Neural crest cell (in vitro differentiated cells): ENCODE results near the gene EGR1. TPM values are rescaled to one million over a fixed set of nuclear protein-coding genes. Genes with fewer than 3 reads are reported as not detected.

Source experiments
- DNase-seq: peaks from one replicate; pipeline ENCODE4 v3.0.0; 2021; ENCODE audit warnings: low read depth, mixed read lengths, low spot score
- H3K27ac Mint-ChIP-seq: one replicate; pipeline ENCODE4 v1.8.0; 2021; ENCODE audit warnings: mild to moderate bottlenecking, mixed read lengths; ENCODE audit not compliant: unreplicated experiment
- H3K27me3 Mint-ChIP-seq: 2 replicates; pipeline ENCODE4 v1.8.0; 2021; ENCODE audit warnings: low read depth, mild to moderate bottlenecking, mixed read lengths
- H3K36me3 Mint-ChIP-seq: 2 replicates; pipeline ENCODE4 v1.8.0; 2021; ENCODE audit warnings: low read depth, mild to moderate bottlenecking, mixed read lengths
- H3K4me1 Mint-ChIP-seq: 2 replicates; pipeline ENCODE4 v1.8.0; 2021; ENCODE audit warnings: mixed read lengths
- H3K4me3 Mint-ChIP-seq: one replicate; pipeline ENCODE4 v1.8.0; 2021; ENCODE audit warnings: mild to moderate bottlenecking, mixed read lengths
- H3K9me3 Mint-ChIP-seq: 2 replicates; pipeline ENCODE4 v1.8.0; 2021; ENCODE audit warnings: mixed read lengths
- CTCF ChIP-seq: fragments of 200-600 bp; sonication (generic); conservative IDR thresholded peaks from 2 replicates; pipeline ENCODE4 v1.5.0; 2021; ENCODE audit warnings: antibody characterized with exemption, mild to moderate bottlenecking
- total RNA-seq: library from RNA; stranded (reverse); gene quantifications from 2 replicates; pipeline ENCODE4 v1.2.1, GENCODE V29; 2021

EGR1 gene
- total RNA-seq, 1 donor from 2014 or later: 21.5 TPM

- no peaks in the 10 kb centered on the region for H3K9me3 Mint-ChIP-seq
- H3K36me3 Mint-ChIP-seq: peaks cover 3% of the 10 kb centered on the region
- no peak overlapping the region for H3K27ac Mint-ChIP-seq
These were observed 50.4 kb downstream of the EGR1 start for GRCh38 chr5:138515556-138516245.

GRCh38 chr5:138517437-138517836 is 52.2 kb downstream of the EGR1 start:
- peaks cover 7% of the 10 kb centered on the region for H3K4me1 Mint-ChIP-seq
- H3K27me3 Mint-ChIP-seq: no peaks in the 10 kb centered on the region
- H3K36me3 Mint-ChIP-seq: peaks cover 3% of the 10 kb centered on the region
- H3K4me3 Mint-ChIP-seq: no peak overlapping the region
- H3K27ac Mint-ChIP-seq: no peak overlapping the region
- no peaks in the 10 kb centered on the region for H3K9me3 Mint-ChIP-seq
- no peak for TF ChIP-seq CTCF
- no peak for DNase-seq

More at GRCh38 chr5:138515556-138516245, 50.4 kb downstream of the EGR1 start:
- no peak overlapping the region for H3K4me3 Mint-ChIP-seq
- TF ChIP-seq CTCF: no peak
- peaks cover 3% of the 10 kb centered on the region for H3K4me1 Mint-ChIP-seq
- no peak for DNase-seq
- H3K27me3 Mint-ChIP-seq: no peaks in the 10 kb centered on the region

Other genes starting within 250 kb of the EGR1 start
- 8.5 and 9.7 TPM in 2 replicates for gene GFRA3, start 190.9 kb upstream of the EGR1 start, total RNA-seq
- gene CDC25C, start 133.7 kb upstream of the EGR1 start, total RNA-seq: 22.5 and 22.7 TPM in 2 replicates
- gene FAM53C, start 127.2 kb upstream of the EGR1 start, total RNA-seq: 64.9 and 66.8 TPM in 2 replicates
- 100 and 104 TPM in 2 replicates for gene KDM3B, start 112.8 kb upstream of the EGR1 start, total RNA-seq
- 55.1 and 59.2 TPM in 2 replicates for gene REEP2, start 26.4 kb upstream of the EGR1 start, total RNA-seq
- gene ETF1, start 77.8 kb downstream of the EGR1 start, total RNA-seq: 101 and 107 TPM in 2 replicates
- gene HSPA9, start 109.9 kb downstream of the EGR1 start, total RNA-seq: 247 and 250 TPM in 2 replicates